ENCODE results near the gene CFAP161. TPM values are rescaled to one million over a fixed set of nuclear protein-coding genes. Genes with fewer than 3 reads are reported as not detected.

CFAP161 gene
- total RNA-seq, 1 donor from 2014 or later: not detected

- DNase-seq (ENCODE audit: extremely low spot score, unreplicated experiment): no peak
- TF ChIP-seq CTCF (IDR thresholded peaks at IDR 0.05): no peak
- Mint-ChIP-seq H3K27ac (ENCODE audit: unreplicated experiment) (no peak overlapping the region), H3K36me3 (ENCODE audit: unreplicated experiment) (no peaks in the 10 kb centered on the region), H3K27me3 (ENCODE audit: unreplicated experiment) (peaks cover 25% of the 10 kb centered on the region), H3K4me3 (ENCODE audit: unreplicated experiment) (no peak overlapping the region), H3K4me1 (ENCODE audit: unreplicated experiment) (no peaks in the 10 kb centered on the region), H3K9me3 (ENCODE audit: unreplicated experiment) (no peaks in the 10 kb centered on the region)
Measured at GRCh38 chr15:81174792-81175327, 40.8 kb downstream of the CFAP161 start.

- H3K4me1 Mint-ChIP-seq (ENCODE audit: unreplicated experiment): no peaks in the 10 kb centered on the region
- H3K4me3 Mint-ChIP-seq (ENCODE audit: unreplicated experiment): no peak overlapping the region
- no peak for TF ChIP-seq CTCF (IDR thresholded peaks at IDR 0.05)
- no peak for DNase-seq (ENCODE audit: extremely low spot score, unreplicated experiment)
- H3K27me3 Mint-ChIP-seq (ENCODE audit: unreplicated experiment): peaks cover 22% of the 10 kb centered on the region
- H3K36me3 Mint-ChIP-seq (ENCODE audit: unreplicated experiment): no peaks in the 10 kb centered on the region
- no peak overlapping the region for H3K27ac Mint-ChIP-seq (ENCODE audit: unreplicated experiment)
- H3K9me3 Mint-ChIP-seq (ENCODE audit: unreplicated experiment): no peaks in the 10 kb centered on the region
Measured at GRCh38 chr15:81175496-81175895, 41.4 kb downstream of the CFAP161 start.

- Mint-ChIP-seq H3K36me3 (ENCODE audit: unreplicated experiment) (no peaks in the 10 kb centered on the region), H3K4me3 (ENCODE audit: unreplicated experiment) (no peak overlapping the region), H3K27ac (ENCODE audit: unreplicated experiment) (no peak overlapping the region), H3K27me3 (ENCODE audit: unreplicated experiment) (peaks cover 18% of the 10 kb centered on the region), H3K4me1 (ENCODE audit: unreplicated experiment) (no peaks in the 10 kb centered on the region), H3K9me3 (ENCODE audit: unreplicated experiment) (no peaks in the 10 kb centered on the region)
- no peak for DNase-seq (ENCODE audit: extremely low spot score, unreplicated experiment)
- TF ChIP-seq CTCF (IDR thresholded peaks at IDR 0.05): no peak
Measured at GRCh38 chr15:81176291-81176893, 42.3 kb downstream of the CFAP161 start.

- no peaks in the 10 kb centered on the region for H3K9me3 Mint-ChIP-seq (ENCODE audit: unreplicated experiment)
- no peak overlapping the region for H3K27ac Mint-ChIP-seq (ENCODE audit: unreplicated experiment)
Measured at GRCh38 chr15:81178365-81178764, 44.3 kb downstream of the CFAP161 start.

More at GRCh38 chr15:81178365-81178764, 44.3 kb downstream of the CFAP161 start:
- no peak for TF ChIP-seq CTCF (IDR thresholded peaks at IDR 0.05)
- Mint-ChIP-seq H3K4me3 (ENCODE audit: unreplicated experiment) (no peak overlapping the region), H3K36me3 (ENCODE audit: unreplicated experiment) (no peaks in the 10 kb centered on the region), H3K4me1 (ENCODE audit: unreplicated experiment) (no peaks in the 10 kb centered on the region), H3K27me3 (ENCODE audit: unreplicated experiment) (peaks cover 22% of the 10 kb centered on the region)
- DNase-seq (ENCODE audit: extremely low spot score, unreplicated experiment): no peak
